ENCODE results near the gene RPS6KA2.

DNA sequence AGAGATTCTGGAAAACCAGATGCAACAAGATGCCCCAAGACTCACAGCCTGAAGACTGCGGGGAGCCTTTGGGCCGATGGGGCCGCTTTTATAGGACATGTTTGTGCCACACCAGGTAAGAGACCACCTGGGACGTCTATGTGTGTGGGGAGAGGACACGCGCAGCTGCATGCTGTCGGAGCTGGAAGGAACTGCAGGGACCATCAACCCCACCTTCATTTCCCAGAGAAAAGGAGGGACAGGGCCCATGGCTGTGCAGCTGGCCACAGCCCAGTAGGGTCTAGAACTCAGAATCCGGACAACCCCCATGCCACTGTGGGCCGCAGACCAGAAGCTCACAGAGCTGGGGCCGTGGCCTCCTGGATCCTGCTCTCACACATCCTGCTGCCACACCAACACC is 144.0 kb downstream of the RPS6KA2 start:
- TF ChIP-seq, protein P1, sequence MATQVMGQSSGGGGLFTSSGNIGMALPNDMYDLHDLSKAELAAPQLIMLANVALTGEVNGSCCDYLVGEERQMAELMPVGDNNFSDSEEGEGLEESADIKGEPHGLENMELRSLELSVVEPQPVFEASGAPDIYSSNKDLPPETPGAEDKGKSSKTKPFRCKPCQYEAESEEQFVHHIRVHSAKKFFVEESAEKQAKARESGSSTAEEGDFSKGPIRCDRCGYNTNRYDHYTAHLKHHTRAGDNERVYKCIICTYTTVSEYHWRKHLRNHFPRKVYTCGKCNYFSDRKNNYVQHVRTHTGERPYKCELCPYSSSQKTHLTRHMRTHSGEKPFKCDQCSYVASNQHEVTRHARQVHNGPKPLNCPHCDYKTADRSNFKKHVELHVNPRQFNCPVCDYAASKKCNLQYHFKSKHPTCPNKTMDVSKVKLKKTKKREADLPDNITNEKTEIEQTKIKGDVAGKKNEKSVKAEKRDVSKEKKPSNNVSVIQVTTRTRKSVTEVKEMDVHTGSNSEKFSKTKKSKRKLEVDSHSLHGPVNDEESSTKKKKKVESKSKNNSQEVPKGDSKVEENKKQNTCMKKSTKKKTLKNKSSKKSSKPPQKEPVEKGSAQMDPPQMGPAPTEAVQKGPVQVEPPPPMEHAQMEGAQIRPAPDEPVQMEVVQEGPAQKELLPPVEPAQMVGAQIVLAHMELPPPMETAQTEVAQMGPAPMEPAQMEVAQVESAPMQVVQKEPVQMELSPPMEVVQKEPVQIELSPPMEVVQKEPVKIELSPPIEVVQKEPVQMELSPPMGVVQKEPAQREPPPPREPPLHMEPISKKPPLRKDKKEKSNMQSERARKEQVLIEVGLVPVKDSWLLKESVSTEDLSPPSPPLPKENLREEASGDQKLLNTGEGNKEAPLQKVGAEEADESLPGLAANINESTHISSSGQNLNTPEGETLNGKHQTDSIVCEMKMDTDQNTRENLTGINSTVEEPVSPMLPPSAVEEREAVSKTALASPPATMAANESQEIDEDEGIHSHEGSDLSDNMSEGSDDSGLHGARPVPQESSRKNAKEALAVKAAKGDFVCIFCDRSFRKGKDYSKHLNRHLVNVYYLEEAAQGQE (IDR thresholded peaks at IDR 0.05; ENCODE audit: unreplicated experiment): no peak
- TF ChIP-seq CTCF (conservative IDR thresholded peaks at IDR 0.05; ENCODE audit: low read depth in 2 of 2): no peak
